K562 (cell line): Measurements from ENCODE around the gene FYTTD1. TPM values are rescaled to one million over a fixed set of nuclear protein-coding genes. Genes with fewer than 3 reads are reported as not detected.

ENCODE experiments used
- CBX1 ChIP-seq: sonication (generic); IDR thresholded peaks from 2 replicates; pipeline ENCODE4 v1.6.1; 2016; ENCODE audit warnings: antibody characterized with exemption, low read depth, mild to moderate bottlenecking
- CBX5 ChIP-seq: IDR thresholded peaks from 2 replicates; pipeline ENCODE4 v1.6.1; 2014; ENCODE audit warnings: low read depth, borderline replicate concordance
- CHD2 ChIP-seq: IDR thresholded peaks from 2 replicates; pipeline ENCODE4 v1.6.1; 2011; ENCODE audit warnings: low read depth, low read length
- COPS2 ChIP-seq: fragments of 450-650 bp; conservative IDR thresholded peaks from 2 replicates; pipeline ENCODE4 v1.6.1; 2016; ENCODE audit warnings: mild to moderate bottlenecking, moderate library complexity
- CREB3L1 ChIP-seq: fragments of 450-650 bp; IDR thresholded peaks from 2 replicates; pipeline ENCODE4 v1.6.1; 2014; ENCODE audit warnings: low read depth, mild to moderate bottlenecking, moderate library complexity, borderline replicate concordance
- CTCFL ChIP-seq: IDR thresholded peaks from 2 replicates; pipeline ENCODE4 v1.6.1; 2011; ENCODE audit warnings: borderline replicate concordance, low read depth, mild to moderate bottlenecking, moderate library complexity, low read length; ENCODE audit not compliant: insufficient read depth, poor library complexity, severe bottlenecking
- DPF2 ChIP-seq: fragments of 450-650 bp; IDR thresholded peaks from 2 replicates; pipeline ENCODE4 v1.6.1; 2016
- EWSR1 ChIP-seq: fragments of 450-650 bp; IDR thresholded peaks from 2 replicates; pipeline ENCODE4 v1.6.1; 2018; ENCODE audit warnings: borderline replicate concordance, mild to moderate bottlenecking, low read depth, moderate library complexity; ENCODE audit not compliant: partially characterized antibody
- FOXA1 ChIP-seq: fragments of 450-650 bp; IDR thresholded peaks from 2 replicates; pipeline ENCODE4 v1.6.1; 2016; ENCODE audit warnings: mild to moderate bottlenecking, borderline replicate concordance
- GABPB1 ChIP-seq: sonication (generic); formaldehyde crosslinking; IDR thresholded peaks from 2 replicates; pipeline ENCODE4 v1.8.0; 2022; ENCODE audit warnings: mild to moderate bottlenecking, missing genetic modification reagents
- GMEB1 ChIP-seq: fragments of 250-450 bp; sonication (Bioruptor Pico); IDR thresholded peaks from 2 replicates; pipeline ENCODE4 v1.4.0; 2020; ENCODE audit warnings: mild to moderate bottlenecking
- HCFC1 ChIP-seq: IDR thresholded peaks from 2 replicates; pipeline ENCODE4 v1.6.1; 2012; ENCODE audit warnings: low read depth, low read length, improper control_type of control experiment
- KAT2B ChIP-seq: IDR thresholded peaks from one replicate; pipeline ENCODE4 v1.6.1; 2012; ENCODE audit warnings: low read depth, mild to moderate bottlenecking, control low read depth, inconsistent platforms, low read length, moderate library complexity
- MYC ChIP-seq, 2 experiments: fragments of 250-450 bp in 1 of 2; sonication (Bioruptor Pico) in 1 of 2; IDR thresholded peaks; 2 replicates each; pipeline versions ENCODE4 v1.5.1 to v1.6.1; 2012 to 2021; ENCODE audit warnings: low read depth in 2 of 2, borderline replicate concordance in 1 of 2, improper control_type of control experiment in 1 of 2, low read length in 1 of 2, mild to moderate bottlenecking in 1 of 2, moderate library complexity in 1 of 2
- SUPT5H ChIP-seq: fragments of 450-650 bp; IDR thresholded peaks from 2 replicates; pipeline ENCODE4 v1.6.1; 2016
- TEAD4 ChIP-seq, 2 experiments: sonication (generic) in 1 of 2; formaldehyde crosslinking in 1 of 2; IDR thresholded peaks; 2 replicates each; pipeline versions ENCODE4 v1.6.1 to v1.8.0; 2012 to 2022; ENCODE audit warnings: borderline replicate concordance in 1 of 2, inconsistent platforms in 1 of 2, low read length in 1 of 2, mild to moderate bottlenecking in 1 of 2, missing genetic modification reagents in 1 of 2
- ZFX ChIP-seq: sonication (generic); formaldehyde crosslinking; IDR thresholded peaks from 2 replicates; pipeline ENCODE4 v1.8.0; 2022; ENCODE audit warnings: mild to moderate bottlenecking, missing genetic modification reagents, moderate library complexity
- polyA plus RNA-seq, 8 experiments: library from polyadenylated mRNA; depleted of rRNA in 4 of 8; stranded (reverse) in 5 of 8; unstranded in 3 of 8; fragments of >200 nt; fragmentation: Nextera tagmentation in 2 of 8; fragmentation: Illumina TruSeq in 1 of 8; extraction: Ambion mirVana in 2 of 8; extraction: Trizol in 1 of 8; gene quantifications; 2 replicates each; pipeline versions ENCODE4 v1.2.1 to v1.2.3, GENCODE V29; 2011 to 2014; ENCODE audit warnings: inconsistent platforms in 1 of 8, missing spikeins in 1 of 8
- total RNA-seq, 7 experiments: library from RNA; depleted of rRNA in 6 of 7; stranded (reverse); fragments of >200 nt in 6 of 7; fragmentation: Illumina TruSeq in 2 of 7; extraction: Trizol in 2 of 7; gene quantifications; 2 replicates each; pipeline versions ENCODE4 v1.2.1 to v1.2.3, GENCODE V29; 2011 to 2021; ENCODE audit warnings: low replicate concordance in 1 of 7
- TF ChIP-seq, protein P1 (sequence below): sonication (generic); formaldehyde crosslinking; IDR thresholded peaks from 2 replicates; pipeline ENCODE4 v1.9.0; 2022; ENCODE audit warnings: mild to moderate bottlenecking, missing genetic modification reagents
- TF ChIP-seq, protein P2 (sequence below), 2 experiments: fragments of 250-450 bp in 1 of 2; fragments of 450-650 bp in 1 of 2; sonication (Bioruptor Pico) in 1 of 2; IDR thresholded peaks; 2 replicates each; pipeline versions ENCODE4 v1.6.1 to v1.8.0; 2016 to 2021; ENCODE audit warnings: mild to moderate bottlenecking in 2 of 2, moderate library complexity in 2 of 2, missing compliant biosample characterization in 1 of 2, missing genetic modification characterization in 1 of 2

Gene FYTTD1
- total and polyA plus RNA-seq, 9 of the 15 experiments (the other 6 are each of a cell fraction or from before 2014, with no cell fraction given), result 35.7 to 106 (median 76.3) TPM

- peak; percentile 74; the same call in 1 of the 2 replicates for TF ChIP-seq CREB3L1
- TF ChIP-seq GABPB1 (CRISPR knock-in tag), result peak; percentile 47
- TF ChIP-seq FOXA1, result no peak
- peak; percentile 72 for TF ChIP-seq KAT2B
- TF ChIP-seq EWSR1, result no peak
- TF ChIP-seq MYC (IDR thresholded peaks at IDR 0.05; ENCODE audit: low read depth, low read length), result peak; percentile 50; the same call in 1 of the 2 replicates
- no peak for TF ChIP-seq MYC (CRISPR knock-in tag; IDR thresholded peaks at IDR 0.05; ENCODE audit: borderline replicate concordance, low read depth)
- TF ChIP-seq SUPT5H, result peak; percentile 71; the same call in 1 of the 2 replicates
- peak; percentile 24 for TF ChIP-seq CBX1
- peak; percentile 92 for TF ChIP-seq ZFX (CRISPR knock-in tag)
- TF ChIP-seq CHD2, result peak; percentile 63
- TF ChIP-seq, protein P1, sequence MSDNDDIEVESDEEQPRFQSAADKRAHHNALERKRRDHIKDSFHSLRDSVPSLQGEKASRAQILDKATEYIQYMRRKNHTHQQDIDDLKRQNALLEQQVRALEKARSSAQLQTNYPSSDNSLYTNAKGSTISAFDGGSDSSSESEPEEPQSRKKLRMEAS, result peak; percentile 56
- TF ChIP-seq, protein P2, sequence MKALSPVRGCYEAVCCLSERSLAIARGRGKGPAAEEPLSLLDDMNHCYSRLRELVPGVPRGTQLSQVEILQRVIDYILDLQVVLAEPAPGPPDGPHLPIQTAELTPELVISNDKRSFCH (CRISPR knock-in tag; IDR thresholded peaks at IDR 0.05), result no peak
- TF ChIP-seq, protein P2 (tag; IDR thresholded peaks at IDR 0.05), result 0 out of 2 replicates have a peak, but pooled peaks have one; percentile 40
- TF ChIP-seq HCFC1, result peak; percentile 31; the same call in 1 of the 2 replicates
- peak; percentile 97 for TF ChIP-seq GMEB1 (CRISPR knock-in tag)
- peak; percentile 68 for TF ChIP-seq CTCFL
- TF ChIP-seq DPF2, result 0 out of 2 replicates have a peak, but pooled peaks have one; percentile 13
- no peak for TF ChIP-seq COPS2
- TF ChIP-seq TEAD4 (IDR thresholded peaks at IDR 0.05; ENCODE audit: low read length), result peak; percentile 6; the same call in 1 of the 2 replicates
- TF ChIP-seq TEAD4 (CRISPR knock-in tag; IDR thresholded peaks at IDR 0.05; ENCODE audit: borderline replicate concordance), result no peak
- TF ChIP-seq CBX5, result peak; percentile 50; the same call in 1 of the 2 replicates
Measured at GRCh38 chr3:197749601-197750395, at the start of gene FYTTD1 (continued).
